WERI-Rb-1 (cell line): Measurements from ENCODE around the gene TNIK.

Experiments
- DNase-seq: peaks from one replicate; pipeline ENCODE4 v3.0.0-alpha.2; 2020
- H3K27ac ChIP-seq: fragments of 250-450 bp; sonication (Bioruptor Pico); 2 replicates; pipeline ENCODE4 v1.5.1; 2020; ENCODE audit warnings: mild to moderate bottlenecking, moderate library complexity
- H3K27me3 ChIP-seq: fragments of 250-450 bp; sonication (Bioruptor Pico); 2 replicates; pipeline ENCODE4 v1.5.1; 2021; ENCODE audit warnings: mild to moderate bottlenecking, low read depth, moderate library complexity; ENCODE audit not compliant: insufficient read depth, severe bottlenecking
- H3K36me3 ChIP-seq: fragments of 250-450 bp; sonication (Bioruptor Pico); 2 replicates; pipeline ENCODE4 v1.5.1; 2020; ENCODE audit warnings: mild to moderate bottlenecking, moderate library complexity
- H3K4me3 ChIP-seq: 2 replicates; pipeline ENCODE4 v1.5.1; 2011; ENCODE audit warnings: low read depth, mild to moderate bottlenecking, control low read depth, low read length
- H3K9me3 ChIP-seq: fragments of 250-450 bp; sonication (Bioruptor Pico); 2 replicates; pipeline ENCODE4 v1.5.1; 2021; ENCODE audit warnings: mild to moderate bottlenecking, moderate library complexity; ENCODE audit not compliant: severe bottlenecking
- TF ChIP-seq, protein P1 (sequence below): IDR thresholded peaks from 2 replicates; pipeline ENCODE4 v1.5.1; 2011; ENCODE audit warnings: low read depth, mild to moderate bottlenecking, control low read depth, inconsistent platforms, low read length

Gene TNIK

DNA sequence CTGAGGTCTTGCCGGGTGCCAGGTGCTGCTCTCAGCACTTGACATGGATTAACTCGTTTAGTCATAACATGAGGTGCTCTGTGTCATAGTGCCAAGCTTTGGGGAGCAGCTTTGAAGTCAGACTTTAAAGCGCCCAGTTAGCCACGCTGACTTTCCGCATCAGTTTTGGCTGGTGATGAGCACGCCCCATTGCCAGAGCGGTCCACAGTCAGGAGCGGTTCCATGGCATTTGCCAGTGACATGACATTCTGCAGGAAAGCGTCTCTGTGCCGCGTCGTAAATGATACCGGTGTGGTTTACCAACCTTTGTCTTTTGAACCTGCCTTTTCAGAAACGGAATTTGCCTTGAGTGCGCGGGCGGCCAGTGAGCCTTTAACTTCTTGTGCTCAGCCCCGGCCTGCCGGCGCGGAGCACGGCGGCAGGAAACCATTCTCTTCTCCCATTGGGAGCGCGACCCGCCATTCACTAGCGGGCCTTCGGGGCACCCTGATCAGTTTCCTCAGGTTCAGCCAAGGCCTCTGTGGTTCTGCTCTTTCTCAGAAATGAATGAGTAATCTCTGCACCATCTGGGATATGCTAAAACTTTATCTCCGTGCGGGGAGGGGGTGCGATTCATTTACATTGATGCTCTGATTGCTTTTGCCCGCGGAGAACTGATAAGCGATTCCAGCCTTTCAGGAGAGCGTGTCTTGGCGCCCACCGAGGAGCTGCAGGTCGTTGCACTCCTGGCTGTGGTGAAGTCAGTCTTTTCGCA is 432.0 kb downstream of the TNIK start:
- Histone ChIP-seq H3K27me3 (no peaks in the 10 kb centered on the region), H3K4me3 (peak overlapping the region; percentile 61), H3K27ac (peak overlapping the region; percentile 79), H3K36me3 (no peaks in the 10 kb centered on the region), H3K9me3 (no peaks in the 10 kb centered on the region)
- peak; percentile 78 for DNase-seq
- TF ChIP-seq, protein P1, sequence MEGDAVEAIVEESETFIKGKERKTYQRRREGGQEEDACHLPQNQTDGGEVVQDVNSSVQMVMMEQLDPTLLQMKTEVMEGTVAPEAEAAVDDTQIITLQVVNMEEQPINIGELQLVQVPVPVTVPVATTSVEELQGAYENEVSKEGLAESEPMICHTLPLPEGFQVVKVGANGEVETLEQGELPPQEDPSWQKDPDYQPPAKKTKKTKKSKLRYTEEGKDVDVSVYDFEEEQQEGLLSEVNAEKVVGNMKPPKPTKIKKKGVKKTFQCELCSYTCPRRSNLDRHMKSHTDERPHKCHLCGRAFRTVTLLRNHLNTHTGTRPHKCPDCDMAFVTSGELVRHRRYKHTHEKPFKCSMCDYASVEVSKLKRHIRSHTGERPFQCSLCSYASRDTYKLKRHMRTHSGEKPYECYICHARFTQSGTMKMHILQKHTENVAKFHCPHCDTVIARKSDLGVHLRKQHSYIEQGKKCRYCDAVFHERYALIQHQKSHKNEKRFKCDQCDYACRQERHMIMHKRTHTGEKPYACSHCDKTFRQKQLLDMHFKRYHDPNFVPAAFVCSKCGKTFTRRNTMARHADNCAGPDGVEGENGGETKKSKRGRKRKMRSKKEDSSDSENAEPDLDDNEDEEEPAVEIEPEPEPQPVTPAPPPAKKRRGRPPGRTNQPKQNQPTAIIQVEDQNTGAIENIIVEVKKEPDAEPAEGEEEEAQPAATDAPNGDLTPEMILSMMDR = no peak

DNA sequence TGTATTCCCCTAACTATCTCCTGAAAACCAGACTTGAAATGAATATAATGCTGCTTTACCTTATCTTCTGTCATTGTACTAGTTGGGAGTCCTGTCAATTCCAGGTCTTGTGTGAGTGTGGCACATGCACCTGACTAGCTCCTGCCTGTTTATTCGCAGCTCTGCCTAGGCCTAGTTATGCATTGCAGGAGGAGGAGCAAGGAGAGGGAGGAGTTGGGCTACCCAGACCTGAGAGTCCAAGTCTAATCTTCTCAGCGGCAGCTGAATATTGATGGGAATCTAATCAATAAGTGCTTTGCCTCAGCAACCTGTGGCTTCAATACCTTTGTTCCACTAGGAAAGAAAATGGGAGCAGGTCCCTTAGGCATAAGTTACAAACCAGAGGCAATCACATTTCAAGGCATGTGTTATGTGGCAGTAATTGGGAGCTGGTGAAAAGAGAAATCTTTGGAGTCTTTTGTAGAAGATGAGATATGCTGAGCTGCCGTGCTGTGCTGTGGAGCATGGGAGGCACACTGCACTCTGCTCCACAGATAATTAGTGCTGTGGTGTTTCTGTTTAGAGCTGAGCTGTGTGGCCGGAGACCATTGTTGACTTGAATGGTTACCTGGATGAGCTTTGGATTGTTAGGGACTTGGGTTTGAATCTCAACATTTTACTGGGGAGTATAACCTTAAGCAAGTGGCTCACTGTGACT is 433.5 kb downstream of the TNIK start, which contains the start of gene SLC2A2:
Gene SLC2A2 (minus strand): TSS at position 124 of the 697 bp plus-strand sequence. CDS start 50 bp downstream, at position 74.
- peak; percentile 36 for DNase-seq
- H3K9me3 ChIP-seq = no peaks in the 10 kb centered on the region
- TF ChIP-seq, protein P1 = no peak
- no peak within 1 kb of the TSS for H3K4me3 ChIP-seq
- H3K27ac ChIP-seq = no peak within 1 kb of the TSS
- H3K27me3 ChIP-seq = no peaks in the 10 kb centered on the region
- H3K36me3 ChIP-seq = no peaks in the 10 kb centered on the region

GRCh38 chr3:171023566-171023965 is 436.6 kb downstream of the TNIK start:
- no peak overlapping the region for H3K27ac ChIP-seq
- no peaks in the 10 kb centered on the region for H3K27me3 ChIP-seq
- DNase-seq = no peak
- H3K36me3 ChIP-seq = no peaks in the 10 kb centered on the region
- TF ChIP-seq, protein P1 = no peak
- H3K9me3 ChIP-seq = no peaks in the 10 kb centered on the region
- no peak overlapping the region for H3K4me3 ChIP-seq

- H3K4me3 ChIP-seq = no peak overlapping the region
- DNase-seq = no peak
- H3K27me3 ChIP-seq = no peaks in the 10 kb centered on the region
- H3K9me3 ChIP-seq = no peaks in the 10 kb centered on the region
- TF ChIP-seq, protein P1 = no peak
- no peaks in the 10 kb centered on the region for H3K36me3 ChIP-seq
- H3K27ac ChIP-seq = no peak overlapping the region
Measured at GRCh38 chr3:171021377-171021776, 438.8 kb downstream of the TNIK start.

DNA sequence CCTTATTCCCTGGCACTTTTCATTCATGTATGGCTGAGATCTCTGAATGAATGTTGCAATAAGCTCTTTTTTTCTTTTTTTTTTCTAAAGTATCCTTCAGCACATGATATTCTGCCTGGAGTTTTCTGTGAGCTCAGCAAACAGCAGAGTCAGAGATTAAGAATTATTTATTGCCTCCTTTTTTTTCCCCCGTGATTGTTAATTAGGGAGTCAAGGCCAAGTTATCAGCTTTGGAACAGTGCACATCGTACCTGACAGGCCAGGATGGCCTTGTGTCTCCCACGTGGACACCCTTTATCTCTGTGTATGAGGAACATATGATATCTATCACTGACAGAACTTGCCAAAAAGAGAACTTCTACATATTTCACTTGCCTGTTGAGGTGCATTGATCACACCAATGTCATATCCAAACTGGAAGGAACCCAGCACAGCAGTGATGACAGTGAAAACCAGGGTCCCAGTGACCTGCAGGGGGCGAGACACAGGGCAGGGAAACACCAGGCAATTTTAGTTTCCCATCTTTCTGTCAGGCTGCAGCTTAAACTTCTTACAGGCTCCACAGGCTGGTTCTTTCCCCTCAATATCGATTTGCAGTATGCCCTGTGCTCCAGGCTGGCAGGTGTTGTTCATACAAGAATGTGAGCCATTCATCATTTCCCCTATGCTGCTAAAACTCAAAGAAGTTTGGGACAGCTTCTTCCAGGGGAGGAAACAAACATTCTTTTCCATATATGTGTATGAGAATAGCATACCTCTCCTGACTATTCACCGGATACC is 441.9 kb downstream of the TNIK start:
- Histone ChIP-seq H3K27ac (no peak overlapping the region), H3K4me3 (no peak overlapping the region), H3K36me3 (no peaks in the 10 kb centered on the region), H3K27me3 (no peaks in the 10 kb centered on the region), H3K9me3 (no peaks in the 10 kb centered on the region)
- TF ChIP-seq, protein P1 = peak; percentile 68
- DNase-seq = no peak
